Cardiac muscle cell (in vitro differentiated cells and primary cell): Measurements from ENCODE around the gene SOCS1. TPM values are rescaled to one million over a fixed set of nuclear protein-coding genes. Genes with fewer than 3 reads are reported as not detected.
A peak's percentile ranks its signal among the peaks of the same experiment; 100 is the strongest.

Experiments
- DNase-seq, 2 donors: peaks; one replicate each; pipeline versions ENCODE4 v3.0.0 to v3.0.0-alpha.2; 2010 to 2017; ENCODE audit warnings: low read depth in 1 of 2, low spot score in 1 of 2
- H3K27ac ChIP-seq: fragments of 200-600 bp; sonication (generic); 2 replicates; pipeline ENCODE4 v1.5.1; 2016
- H3K27me3 ChIP-seq: fragments of 200-600 bp; sonication (generic); 2 replicates; pipeline ENCODE4 v1.6.0; 2016; ENCODE audit warnings: control low read depth
- H3K36me3 ChIP-seq: fragments of 200-600 bp; sonication (generic); 2 replicates; pipeline ENCODE4 v1.5.1; 2016; ENCODE audit warnings: control low read depth
- H3K4me1 ChIP-seq: fragments of 200-600 bp; sonication (generic); 2 replicates; pipeline ENCODE4 v1.8.1; 2017; ENCODE audit warnings: low read depth, mild to moderate bottlenecking, mixed run types
- H3K4me3 ChIP-seq: fragments of 200-600 bp; sonication (generic); 2 replicates; pipeline ENCODE4 v1.5.1; 2016; ENCODE audit warnings: mild to moderate bottlenecking
- H3K9me3 ChIP-seq: fragments of 200-600 bp; sonication (generic); 2 replicates; pipeline ENCODE4 v1.5.1; 2017; ENCODE audit warnings: low read depth, mild to moderate bottlenecking, control low read depth
- polyA plus RNA-seq: library from polyadenylated mRNA; unstranded; fragments of >200 nt; fragmentation: Nextera tagmentation; extraction: Ambion mirVana; gene quantifications from 2 replicates; pipeline ENCODE4 v1.2.1, GENCODE V29; 2016
- total RNA-seq: library from RNA; depleted of rRNA; stranded (reverse); fragments of >200 nt; gene quantifications from 2 replicates; pipeline ENCODE4 v1.2.3, GENCODE V29; 2016
- TF ChIP-seq, protein P1 (sequence below): IDR thresholded peaks from 2 replicates; pipeline ENCODE4 v1.5.1; 2012; ENCODE audit warnings: low read depth, mild to moderate bottlenecking, low read length

The SOCS1 gene
- total and polyA plus RNA-seq, 2 experiments from 2014 or later = 3.6 to 11.0 TPM

- Histone ChIP-seq H3K36me3 (no peaks in the 10 kb centered on the region), H3K9me3 (no peaks in the 10 kb centered on the region), H3K27ac (no peak overlapping the region), H3K4me1 (no peaks in the 10 kb centered on the region), H3K27me3 (no peaks in the 10 kb centered on the region), H3K4me3 (no peak overlapping the region)
- TF ChIP-seq, protein P1, sequence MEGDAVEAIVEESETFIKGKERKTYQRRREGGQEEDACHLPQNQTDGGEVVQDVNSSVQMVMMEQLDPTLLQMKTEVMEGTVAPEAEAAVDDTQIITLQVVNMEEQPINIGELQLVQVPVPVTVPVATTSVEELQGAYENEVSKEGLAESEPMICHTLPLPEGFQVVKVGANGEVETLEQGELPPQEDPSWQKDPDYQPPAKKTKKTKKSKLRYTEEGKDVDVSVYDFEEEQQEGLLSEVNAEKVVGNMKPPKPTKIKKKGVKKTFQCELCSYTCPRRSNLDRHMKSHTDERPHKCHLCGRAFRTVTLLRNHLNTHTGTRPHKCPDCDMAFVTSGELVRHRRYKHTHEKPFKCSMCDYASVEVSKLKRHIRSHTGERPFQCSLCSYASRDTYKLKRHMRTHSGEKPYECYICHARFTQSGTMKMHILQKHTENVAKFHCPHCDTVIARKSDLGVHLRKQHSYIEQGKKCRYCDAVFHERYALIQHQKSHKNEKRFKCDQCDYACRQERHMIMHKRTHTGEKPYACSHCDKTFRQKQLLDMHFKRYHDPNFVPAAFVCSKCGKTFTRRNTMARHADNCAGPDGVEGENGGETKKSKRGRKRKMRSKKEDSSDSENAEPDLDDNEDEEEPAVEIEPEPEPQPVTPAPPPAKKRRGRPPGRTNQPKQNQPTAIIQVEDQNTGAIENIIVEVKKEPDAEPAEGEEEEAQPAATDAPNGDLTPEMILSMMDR = no peak
- DNase-seq = no peak
These were observed 21.8 kb upstream of the SOCS1 start for GRCh38 chr16:11277607-11278337.

DNA sequence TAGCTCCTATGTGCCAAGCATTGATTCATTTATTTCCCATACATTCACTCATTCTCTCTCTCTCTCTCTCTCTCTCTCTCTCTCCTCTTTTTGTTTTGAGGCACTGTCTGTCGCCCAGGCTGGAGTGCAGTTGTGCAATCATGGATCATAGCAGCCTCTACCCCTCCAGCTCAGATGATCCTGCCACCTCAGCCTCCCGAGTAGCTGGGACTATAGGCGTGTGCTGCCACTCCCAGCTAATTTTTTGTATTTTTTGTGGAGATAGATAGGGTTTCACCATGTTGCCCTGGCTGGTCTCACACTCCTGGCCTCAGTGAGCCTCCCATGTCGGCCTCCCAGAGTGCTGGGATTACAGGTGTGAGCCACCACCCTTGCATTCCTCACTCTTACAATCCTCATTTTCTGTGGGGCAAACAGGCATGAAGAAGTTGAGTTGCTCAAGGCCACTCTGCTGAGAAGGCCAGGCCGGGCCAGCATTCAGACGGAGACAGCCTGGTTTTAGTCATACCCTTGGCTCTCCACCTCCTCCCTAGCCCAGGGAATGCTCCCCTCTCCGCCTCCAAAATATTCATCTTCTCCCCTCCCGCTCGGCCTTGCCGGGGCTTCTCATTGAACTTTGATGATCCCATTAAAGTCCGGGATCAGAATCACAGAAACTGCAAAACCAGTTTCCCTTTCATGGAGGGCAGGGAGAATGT is 21.0 kb upstream of the SOCS1 start:
- Histone ChIP-seq H3K27me3 (no peaks in the 10 kb centered on the region), H3K27ac (no peak overlapping the region), H3K4me1 (no peaks in the 10 kb centered on the region), H3K36me3 (no peaks in the 10 kb centered on the region), H3K4me3 (no peak overlapping the region), H3K9me3 (no peaks in the 10 kb centered on the region)
- no peak for DNase-seq
- TF ChIP-seq, protein P1 = no peak

- TF ChIP-seq, protein P1 = no peak
- H3K4me3 ChIP-seq = no peak within 1 kb of the TSS
- H3K9me3 ChIP-seq = no peaks in the 10 kb centered on the region
- H3K36me3 ChIP-seq = no peaks in the 10 kb centered on the region
- no peaks in the 10 kb centered on the region for H3K27me3 ChIP-seq
- no peaks in the 10 kb centered on the region for H3K4me1 ChIP-seq
- DNase-seq = no peak
- H3K27ac ChIP-seq = no peak within 1 kb of the TSS
These were observed 20.3 kb upstream of the SOCS1 start, which contains the start of gene PRM2 for GRCh38 chr16:11276143-11276895. PRM2 (minus strand) TSS chr16:11276480; CDS start chr16:11276370, 110 bp downstream.

- no peaks in the 10 kb centered on the region for H3K27me3 ChIP-seq
- no peak overlapping the region for H3K4me3 ChIP-seq
- TF ChIP-seq, protein P1 = no peak
- H3K36me3 ChIP-seq = no peaks in the 10 kb centered on the region
- H3K27ac ChIP-seq = no peak overlapping the region
- no peaks in the 10 kb centered on the region for H3K4me1 ChIP-seq
- H3K9me3 ChIP-seq = no peaks in the 10 kb centered on the region
- DNase-seq = no peak
These were observed 19.0 kb upstream of the SOCS1 start for GRCh38 chr16:11274964-11275363.

- DNase-seq = peak in 1 of 2 donors; percentile 16
- Histone ChIP-seq H3K4me1 (no peaks in the 10 kb centered on the region), H3K27ac (no peak overlapping the region), H3K27me3 (no peaks in the 10 kb centered on the region), H3K36me3 (no peaks in the 10 kb centered on the region), H3K9me3 (no peaks in the 10 kb centered on the region), H3K4me3 (no peak overlapping the region)
- TF ChIP-seq, protein P1 = no peak
These were observed 17.8 kb upstream of the SOCS1 start for GRCh38 chr16:11273721-11274324.
